Measurements from ENCODE around the gene TFCP2L1.

The TFCP2L1 gene

GRCh38 chr2:121330921-121331320, 45.9 kb upstream of the TFCP2L1 start:
- Histone ChIP-seq H3K79me2 (ENCODE audit: insufficient read depth, low read length) (no peaks in the 10 kb centered on the region), H3K9me3 (ENCODE audit: low read length) (no peaks in the 10 kb centered on the region), H3K36me3 (ENCODE audit: insufficient read depth, low read length) (no peaks in the 10 kb centered on the region), H3K27me3 (ENCODE audit: insufficient read depth, low read length) (0 out of 2 replicates have a peak, but pooled peaks cover 5% of the 10 kb centered on the region), H3K27ac (ENCODE audit: low read depth, low read length, poor library complexity, severe bottlenecking) (no peak overlapping the region), H3F3A (ENCODE audit: insufficient read depth, low read length) (no peaks in the 10 kb centered on the region), H3K9ac (ENCODE audit: low read length) (no peak overlapping the region), H4K20me1 (ENCODE audit: insufficient read depth, low read length) (no peaks in the 10 kb centered on the region), H3K9me2 (ENCODE audit: low read depth, low read length) (no peaks in the 10 kb centered on the region), H3K4me2 (ENCODE audit: low read length) (no peak overlapping the region), H3K4me1 (ENCODE audit: insufficient read depth, low read length, severe bottlenecking) (peaks cover 13% of the 10 kb centered on the region), H3K4me3 (ENCODE audit: low read depth, low read length, poor library complexity, severe bottlenecking) (no peak overlapping the region), H2AFZ (ENCODE audit: low read length) (no peak overlapping the region)
- no peak for TF ChIP-seq EZH2 (IDR thresholded peaks at IDR 0.05; ENCODE audit: borderline replicate concordance, low read length)
- TF ChIP-seq CTCF (IDR thresholded peaks at IDR 0.05; ENCODE audit: low read length), result no peak

- Histone ChIP-seq H4K20me1 (ENCODE audit: insufficient read depth, low read length) (no peaks in the 10 kb centered on the region), H3K4me1 (ENCODE audit: insufficient read depth, low read length, severe bottlenecking) (peaks cover 8% of the 10 kb centered on the region), H3F3A (ENCODE audit: insufficient read depth, low read length) (no peaks in the 10 kb centered on the region), H3K4me2 (ENCODE audit: low read length) (no peak overlapping the region), H3K27ac (ENCODE audit: low read depth, low read length, poor library complexity, severe bottlenecking) (no peak overlapping the region), H2AFZ (ENCODE audit: low read length) (no peak overlapping the region), H3K4me3 (ENCODE audit: low read depth, low read length, poor library complexity, severe bottlenecking) (no peak overlapping the region), H3K79me2 (ENCODE audit: insufficient read depth, low read length) (no peaks in the 10 kb centered on the region), H3K27me3 (ENCODE audit: insufficient read depth, low read length) (0 out of 2 replicates have a peak, but pooled peaks cover 5% of the 10 kb centered on the region), H3K36me3 (ENCODE audit: insufficient read depth, low read length) (no peaks in the 10 kb centered on the region), H3K9me2 (ENCODE audit: low read depth, low read length) (no peaks in the 10 kb centered on the region), H3K9ac (ENCODE audit: low read length) (no peak overlapping the region), H3K9me3 (ENCODE audit: low read length) (no peaks in the 10 kb centered on the region)
- no peak for TF ChIP-seq CTCF (IDR thresholded peaks at IDR 0.05; ENCODE audit: low read length)
- TF ChIP-seq EZH2 (IDR thresholded peaks at IDR 0.05; ENCODE audit: borderline replicate concordance, low read length), result no peak
These were observed 44.8 kb upstream of the TFCP2L1 start for GRCh38 chr2:121329786-121330185.

DNA sequence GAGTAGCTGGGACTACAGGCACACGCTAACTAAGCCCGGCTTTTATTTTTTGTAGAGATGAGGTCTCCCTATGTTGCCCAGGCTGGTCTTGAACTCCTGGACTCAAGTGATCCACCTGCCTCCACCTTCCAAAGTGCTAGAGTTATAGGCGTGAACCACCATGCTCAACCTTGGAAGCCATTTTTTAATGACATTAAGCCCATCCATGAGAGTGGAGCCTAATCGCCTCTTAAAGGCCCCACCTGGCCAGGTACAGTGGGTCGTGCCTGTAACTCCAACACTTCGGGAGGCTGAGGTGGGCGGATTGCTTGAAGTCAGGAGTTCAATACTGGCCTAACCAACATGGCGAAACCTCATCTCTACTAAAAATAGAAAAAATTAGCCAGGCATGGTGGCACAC, 41.6 kb upstream of the TFCP2L1 start:
- Histone ChIP-seq H3K4me1 (ENCODE audit: insufficient read depth, low read length, severe bottlenecking) (no peaks in the 10 kb centered on the region), H3K9me2 (ENCODE audit: low read depth, low read length) (no peaks in the 10 kb centered on the region), H3K9ac (ENCODE audit: low read length) (no peak overlapping the region), H3K4me2 (ENCODE audit: low read length) (no peak overlapping the region), H3K9me3 (ENCODE audit: low read length) (no peaks in the 10 kb centered on the region), H3K27ac (ENCODE audit: low read depth, low read length, poor library complexity, severe bottlenecking) (no peak overlapping the region), H3K4me3 (ENCODE audit: low read depth, low read length, poor library complexity, severe bottlenecking) (no peak overlapping the region), H3K27me3 (ENCODE audit: insufficient read depth, low read length) (no peaks in the 10 kb centered on the region), H3K36me3 (ENCODE audit: insufficient read depth, low read length) (no peaks in the 10 kb centered on the region), H3K79me2 (ENCODE audit: insufficient read depth, low read length) (no peaks in the 10 kb centered on the region), H3F3A (ENCODE audit: insufficient read depth, low read length) (no peaks in the 10 kb centered on the region), H2AFZ (ENCODE audit: low read length) (no peak overlapping the region), H4K20me1 (ENCODE audit: insufficient read depth, low read length) (no peaks in the 10 kb centered on the region)
- TF ChIP-seq CTCF (IDR thresholded peaks at IDR 0.05; ENCODE audit: low read length), result no peak
- no peak for TF ChIP-seq EZH2 (IDR thresholded peaks at IDR 0.05; ENCODE audit: borderline replicate concordance, low read length)

All from OCI-LY1 (cell line).